A549 (cell line): ENCODE measurements around the gene ECE1. TPM values are rescaled to one million over a fixed set of nuclear protein-coding genes. Genes with fewer than 3 reads are reported as not detected.
"Not testable (repeated sequence)": the region's sequence is repeated elsewhere in the genome, so short reads cannot be mapped to it uniquely, and the experiment has no call there.

Source experiments
- ATAC-seq, 2 experiments: fragments of 200-7000 bp in 1 of 2; fragments of >200 bp in 1 of 2; cut with Nextera tagmentation in 1 of 2; cut with Tn5 transposase in 1 of 2; 3 replicates each; pipeline versions ENCODE4 v1.8.0 to v1.9.1; 2018 to 2020; ENCODE audit warnings: mild to moderate bottlenecking in 1 of 2, moderate library complexity in 1 of 2
- CTCF ChIA-PET: fragments of 300-600 bp; sonication (Branson Sonifier 250); formaldehyde crosslinking; extraction: SDS; loops from one replicate; lab custom pipeline; 2021; ENCODE audit warnings: antibody characterized with exemption, inconsistent platforms; lab: Yijun Ruan, JAX
- POLR2A ChIA-PET: fragments of 350-600 bp; formaldehyde crosslinking; extraction: SDS; loops from one replicate; lab custom pipeline; 2021; ENCODE audit warnings: antibody characterized with exemption, inconsistent platforms; lab: Yijun Ruan, JAX
- DNase-seq, 2 experiments: peaks; one replicate each; pipeline versions ENCODE4 v3.0.0 to v3.0.0-alpha.2; 2011 to 2016; ENCODE audit warnings: low read depth in 1 of 2, low spot score in 1 of 2
- FAIRE-seq: peaks from 2 replicates; lab custom pipeline; 2011; peaks lifted over from hg19 to GRCh38; lab: Jason Lieb, UNC
- H3K27ac ChIP-seq, 2 experiments: fragments of >200 bp; sonication (Bioruptor Twin); formaldehyde crosslinking; 3 replicates each; pipeline ENCODE4 v1.5.1; 2016 to 2017
- H3K4me1 ChIP-seq: fragments of >200 bp; sonication (Bioruptor Twin); formaldehyde crosslinking; 3 replicates; pipeline ENCODE4 v1.6.1; 2016
- H3K4me2 ChIP-seq: fragments of >200 bp; sonication (Bioruptor Twin); formaldehyde crosslinking; 3 replicates; pipeline ENCODE4 v1.6.1; 2016
- H3K4me3 ChIP-seq: fragments of >200 bp; sonication (Bioruptor Twin); formaldehyde crosslinking; 3 replicates; pipeline ENCODE4 v1.5.1; 2016
- H3K9me3 ChIP-seq: fragments of >200 bp; sonication (Bioruptor Twin); formaldehyde crosslinking; 3 replicates; pipeline ENCODE4 v1.6.1; 2016
- ATOH8 ChIP-seq: fragments of 250-450 bp; sonication (Bioruptor Pico); IDR thresholded peaks from 2 replicates; pipeline ENCODE4 v1.5.0; 2020; ENCODE audit warnings: low read depth, mild to moderate bottlenecking, moderate library complexity
- BCL3 ChIP-seq: fragments of >200 bp; sonication (Bioruptor Twin); formaldehyde crosslinking; IDR thresholded peaks from 3 replicates; pipeline ENCODE4 v1.6.1; 2016
- CBX8 ChIP-seq: fragments of 200-600 bp; sonication (generic); IDR thresholded peaks from 2 replicates; pipeline ENCODE4 v1.6.1; 2016
- CEBPB ChIP-seq, 2 experiments: fragments of >200 bp in 1 of 2; sonication (Bioruptor Twin) in 1 of 2; formaldehyde crosslinking in 1 of 2; IDR thresholded peaks; 2 replicates each; pipeline ENCODE4 v1.6.1; 2012 to 2016
- CHD2 ChIP-seq: fragments of 150-350 bp; IDR thresholded peaks from 2 replicates; pipeline ENCODE4 v1.6.1; 2014; ENCODE audit warnings: low read length; ENCODE audit not compliant: partially characterized antibody
- EHF ChIP-seq: fragments of 250-450 bp; sonication (Bioruptor Pico); IDR thresholded peaks from 2 replicates; pipeline ENCODE4 v1.5.0; 2020; ENCODE audit warnings: mild to moderate bottlenecking
- EP300 ChIP-seq, 2 experiments: fragments of >200 bp; sonication (Bioruptor Twin); formaldehyde crosslinking; IDR thresholded peaks; 2 replicates in 1 of 2; 3 replicates in 1 of 2; pipeline ENCODE4 v1.6.1; 2016 to 2017
- FOSL2 ChIP-seq, 2 experiments: fragments of 450-650 bp in 1 of 2; fragments of >200 bp in 1 of 2; sonication (Bioruptor Twin) in 1 of 2; formaldehyde crosslinking; IDR thresholded peaks; 2 replicates each; pipeline versions ENCODE4 v1.5.0 to v1.6.1; 2016 to 2020; ENCODE audit warnings: mild to moderate bottlenecking in 1 of 2, moderate library complexity in 1 of 2
- HES2 ChIP-seq: fragments of >200 bp; sonication (Bioruptor Twin); formaldehyde crosslinking; IDR thresholded peaks from 2 replicates; pipeline ENCODE4 v1.6.1; 2016
- HOXA7 ChIP-seq: fragments of 250-450 bp; sonication (Bioruptor Pico); IDR thresholded peaks from 2 replicates; pipeline ENCODE4 v1.5.0; 2020; ENCODE audit warnings: mild to moderate bottlenecking, moderate library complexity
- HOXB5 ChIP-seq: fragments of 250-450 bp; sonication (Bioruptor Pico); IDR thresholded peaks from 2 replicates; pipeline ENCODE4 v1.5.0; 2020; ENCODE audit warnings: mild to moderate bottlenecking, moderate library complexity
- JUN ChIP-seq, 2 experiments: fragments of >200 bp; sonication (Bioruptor Twin); formaldehyde crosslinking; IDR thresholded peaks; 2 replicates in 1 of 2; 3 replicates in 1 of 2; pipeline ENCODE4 v1.6.1; 2016 to 2017
- JUNB ChIP-seq: fragments of >200 bp; sonication (Bioruptor Twin); formaldehyde crosslinking; IDR thresholded peaks from 2 replicates; pipeline ENCODE4 v1.6.1; 2016
- MAX ChIP-seq: IDR thresholded peaks from 2 replicates; pipeline ENCODE4 v1.6.1; 2012
- MAZ ChIP-seq: fragments of 150-350 bp; IDR thresholded peaks from 2 replicates; pipeline ENCODE4 v1.6.1; 2014; ENCODE audit warnings: antibody characterized with exemption, low read depth, low read length, borderline replicate concordance
- MYC ChIP-seq: IDR thresholded peaks from 2 replicates; pipeline ENCODE4 v1.6.1; 2012; ENCODE audit warnings: mild to moderate bottlenecking, inconsistent platforms, low read length, improper control_type of control experiment, borderline replicate concordance
- NFE2L2 ChIP-seq: fragments of 150-350 bp; conservative IDR thresholded peaks from 2 replicates; pipeline ENCODE4 v1.6.1; 2014; ENCODE audit warnings: low read length
- POLR2A ChIP-seq: IDR thresholded peaks from 2 replicates; pipeline ENCODE4 v1.6.1; 2012; ENCODE audit warnings: mild to moderate bottlenecking, low read length
- RAD21 ChIP-seq, 2 experiments: fragments of >200 bp in 1 of 2; sonication (Bioruptor Twin) in 1 of 2; formaldehyde crosslinking in 1 of 2; IDR thresholded peaks in 1 of 2; conservative IDR thresholded peaks in 1 of 2; 2 replicates in 1 of 2; 3 replicates in 1 of 2; pipeline ENCODE4 v1.6.1; 2012 to 2018; ENCODE audit warnings: inconsistent platforms in 1 of 2
- REST ChIP-seq: fragments of 200-600 bp; sonication (generic); IDR thresholded peaks from 2 replicates; pipeline ENCODE4 v1.6.1; 2016; ENCODE audit warnings: antibody characterized with exemption, mild to moderate bottlenecking, moderate library complexity
- RFX5 ChIP-seq: fragments of 450-650 bp; IDR thresholded peaks from 2 replicates; pipeline ENCODE4 v1.7.1; 2014; ENCODE audit warnings: antibody characterized with exemption, mild to moderate bottlenecking, moderate library complexity
- RNF2 ChIP-seq: fragments of 200-600 bp; sonication (generic); IDR thresholded peaks from 2 replicates; pipeline ENCODE4 v1.6.1; 2016; ENCODE audit warnings: low read depth, mild to moderate bottlenecking, antibody characterized with exemption, moderate library complexity, borderline replicate concordance
- SREBF2 ChIP-seq: fragments of 450-650 bp; IDR thresholded peaks from 2 replicates; pipeline ENCODE4 v1.6.1; 2014; ENCODE audit warnings: mild to moderate bottlenecking, moderate library complexity
- TFCP2L1 ChIP-seq: fragments of 250-450 bp; sonication (Bioruptor Pico); IDR thresholded peaks from 2 replicates; pipeline ENCODE4 v1.5.0; 2021; ENCODE audit warnings: mild to moderate bottlenecking
- USF2 ChIP-seq: fragments of 450-650 bp; IDR thresholded peaks from 2 replicates; pipeline ENCODE4 v1.6.1; 2014; ENCODE audit warnings: antibody characterized with exemption
- ZFP36 ChIP-seq: fragments of 450-650 bp; IDR thresholded peaks from 2 replicates; pipeline ENCODE4 v1.6.1; 2014; ENCODE audit warnings: borderline replicate concordance; ENCODE audit not compliant: partially characterized antibody
- WGBS: methylation state at CpG from one replicate; pipeline ENCODE4 v1.1.6; 2017; ENCODE audit errors: missing lambda C conversion rate; 5-methylcytosine and 5-hydroxymethylcytosine counted together
- polyA plus RNA-seq, 4 experiments: library from polyadenylated mRNA; depleted of rRNA in 3 of 4; stranded (reverse); fragments of >200 nt; fragmentation: RNase III in 1 of 4; extraction: RNeasy Plus Mini Kit Qiagen cat#74134 plus additional on column Dnase treatment in 1 of 4; gene quantifications; 2 replicates in 3 of 4; 3 replicates in 1 of 4; pipeline ENCODE4 v1.2.3, GENCODE V29; 2011 to 2017

The ECE1 gene
- polyA plus RNA-seq, 2 of the 4 experiments (the other 2 are of a cell fraction), result 45.7 to 86.4 TPM

- no peak for TF ChIP-seq REST
- TF ChIP-seq CBX8, result no peak
- TF ChIP-seq CEBPB (IDR thresholded peaks at IDR 0.05), result no peak
- TF ChIP-seq EP300 (IDR thresholded peaks at IDR 0.05), result no peak
- TF ChIP-seq NFE2L2, result no peak
- no peak for TF ChIP-seq HOXA7
- TF ChIP-seq MAZ, result no peak
- no peak for TF ChIP-seq JUN (IDR thresholded peaks at IDR 0.05)
- no peak for TF ChIP-seq HOXB5
- TF ChIP-seq RNF2, result no peak
These were observed 88.6 kb downstream of the ECE1 start (continued) for GRCh38 chr1:21201650-21202049.

DNA sequence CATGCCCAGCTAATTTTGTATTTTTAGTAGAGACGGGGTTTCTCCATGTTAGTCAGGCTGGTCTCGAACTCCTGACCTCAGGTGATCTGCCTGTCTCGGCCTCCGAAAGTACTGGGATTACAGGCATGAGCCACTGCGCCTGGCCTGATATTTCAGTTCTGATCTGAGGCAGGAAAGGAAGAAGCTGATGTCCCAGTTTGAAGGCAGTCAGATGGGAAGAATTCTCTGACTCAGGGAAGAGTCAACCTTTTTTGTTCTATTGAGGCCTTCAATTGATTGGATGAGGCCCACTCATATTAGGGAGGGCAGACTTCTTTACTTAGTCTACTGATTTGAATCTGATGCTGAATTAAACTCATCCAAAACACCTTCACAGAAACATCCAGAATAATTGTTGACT is 89.0 kb downstream of the ECE1 start:
- H3K27ac ChIP-seq, H3K4me1 ChIP-seq, FAIRE-seq, POLR2A ChIA-PET, DNase-seq, H3K4me3 ChIP-seq, H3K9me3 ChIP-seq, ATAC-seq, H3K4me2 ChIP-seq: not testable (repeated sequence)
- 75% methylated on average over 5 of the region's 5 CpGs for whole genome bisulfite sequencing
- CTCF ChIA-PET, result interaction anchor here (2.3 kb wide), 1 partner anchor 16 kb away, joined by 9 read pairs; no protein-coding TSS in a partner anchor

DNA sequence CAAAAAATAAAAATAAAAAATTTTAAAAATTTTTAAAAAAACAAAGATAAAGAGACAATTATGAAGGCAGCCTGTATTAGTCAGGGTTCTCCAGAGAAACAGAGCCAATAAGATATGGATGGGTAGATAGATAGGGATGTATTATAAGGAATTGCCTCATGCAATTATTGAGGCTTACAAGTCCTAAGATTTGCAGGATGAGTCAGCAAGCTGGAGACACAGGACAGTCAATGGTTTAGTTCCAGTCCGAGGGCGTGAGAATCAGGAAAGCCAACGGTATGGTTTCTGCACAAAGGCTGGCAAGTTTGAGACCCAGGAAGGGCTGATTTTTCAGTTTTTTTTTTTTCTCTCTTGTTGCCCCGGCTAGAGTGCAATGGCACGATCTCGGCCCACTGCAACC is 89.5 kb downstream of the ECE1 start:
- DNase-seq (no peak), ATAC-seq (no peak), FAIRE-seq (no peak)
- Histone ChIP-seq H3K9me3 (no peaks in the 10 kb centered on the region), H3K4me2 (no peak overlapping the region), H3K4me3 (no peak overlapping the region), H3K27ac (no peak overlapping the region), H3K4me1 (no peaks in the 10 kb centered on the region; the same call in 2 of the 3 replicates)
- 84% methylated on average over 6 of the region's 6 CpGs for WGBS
- no peak for TF ChIP-seq RAD21 (conservative IDR thresholded peaks at IDR 0.05 in 1 of 2, IDR thresholded peaks at IDR 0.05 in 1 of 2)
- POLR2A ChIA-PET, result no interaction called here
- CTCF ChIA-PET, result interaction anchor here (2.3 kb wide), 1 partner anchor 16 kb away, joined by 9 read pairs; no protein-coding TSS in a partner anchor

DNA sequence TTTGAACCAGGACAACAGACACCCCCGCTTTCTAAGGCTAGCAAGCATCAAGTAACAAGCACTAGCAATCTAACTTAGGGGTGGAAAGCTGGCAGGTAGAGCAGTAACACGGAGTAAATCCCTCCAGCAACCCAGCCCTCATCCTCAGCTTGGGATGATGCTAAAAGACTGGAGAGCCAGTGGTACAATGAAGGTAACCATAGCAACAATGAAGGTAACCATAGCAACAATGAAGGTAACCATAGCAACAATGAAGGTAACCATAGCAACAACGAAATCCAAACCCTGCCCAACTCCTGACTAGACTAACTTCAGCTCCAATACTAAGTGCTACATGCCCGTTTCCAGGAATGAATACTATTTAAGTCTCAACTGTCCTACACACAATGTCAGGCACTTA is 91.3 kb downstream of the ECE1 start:
- ATAC-seq (no peak), DNase-seq (no peak), FAIRE-seq (no peak)
- peaks cover 6% of the 10 kb centered on the region for H3K4me1 ChIP-seq
- no peak overlapping the region for H3K4me3 ChIP-seq
- H3K27ac ChIP-seq, result no peak overlapping the region
- 42% methylated on average over 4 of the region's 4 CpGs for WGBS
- H3K9me3 ChIP-seq, result no peaks in the 10 kb centered on the region
- H3K4me2 ChIP-seq, result no peak overlapping the region
- CTCF ChIA-PET, result interaction anchor here (0.6 to 1.1 kb wide), 3 partner anchors 19 to 502 kb away, joined by 3 to 4 read pairs (median 3); no protein-coding TSS in a partner anchor
- POLR2A ChIA-PET, result no interaction called here
- no peak for TF ChIP-seq JUNB
- no peak for TF ChIP-seq CHD2
- no peak for TF ChIP-seq TFCP2L1
- TF ChIP-seq POLR2A, result no peak
- TF ChIP-seq ZFP36, result no peak
- no peak for TF ChIP-seq FOSL2 (IDR thresholded peaks at IDR 0.05)
- no peak for TF ChIP-seq FOSL2 (CRISPR knock-in tag; IDR thresholded peaks at IDR 0.05)
- no peak for TF ChIP-seq HOXA7
- no peak for TF ChIP-seq SREBF2
- no peak for TF ChIP-seq CEBPB (IDR thresholded peaks at IDR 0.05)
- no peak for TF ChIP-seq ATOH8 (CRISPR knock-in tag)
- no peak for TF ChIP-seq MYC
- no peak for TF ChIP-seq MAX
- no peak for TF ChIP-seq BCL3
- no peak for TF ChIP-seq HES2
- no peak for TF ChIP-seq USF2
- TF ChIP-seq EHF (CRISPR knock-in tag), result no peak
- no peak for TF ChIP-seq RFX5
